Fibroblast of lung (primary cell): Measurements from ENCODE around the gene MAN2C1.

Experiments used
- EZH2 ChIP-seq: IDR thresholded peaks from 2 replicates; pipeline ENCODE4 v1.5.1; 2012; ENCODE audit warnings: low read length, control low read depth, mild to moderate bottlenecking; ENCODE audit errors: missing control alignments
- TF ChIP-seq, protein P1 (sequence below), 2 donors: IDR thresholded peaks in 1 of 2; conservative IDR thresholded peaks in 1 of 2; 1 replicate in 1 of 2; 2 replicates in 1 of 2; pipeline ENCODE4 v1.5.1; 2011 to 2012; ENCODE audit warnings: low read length in 2 of 2, control low read depth in 1 of 2, inconsistent platforms in 1 of 2, low read depth in 1 of 2, mild to moderate bottlenecking in 1 of 2

DNA sequence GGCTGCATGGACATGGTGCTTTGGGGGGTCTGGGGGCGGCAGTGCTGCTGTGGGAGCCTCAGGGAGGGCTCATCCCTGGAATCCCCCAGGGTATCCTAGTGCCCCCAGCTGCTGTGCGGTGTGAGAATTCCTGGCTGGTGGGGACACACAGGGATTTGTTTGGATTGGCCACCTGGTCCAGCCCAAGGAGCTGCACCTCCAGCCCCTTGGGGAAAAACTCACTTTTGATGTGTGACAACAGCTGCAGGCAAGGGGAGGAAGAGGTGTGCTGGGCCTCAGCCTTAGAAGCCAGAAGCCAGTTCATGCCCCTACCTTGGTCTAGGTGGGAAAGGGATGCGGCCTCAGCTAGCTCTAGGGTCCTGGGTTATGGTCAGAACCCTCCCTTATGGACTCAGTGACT, 40.9 kb downstream of the MAN2C1 start:
- TF ChIP-seq, protein P1, sequence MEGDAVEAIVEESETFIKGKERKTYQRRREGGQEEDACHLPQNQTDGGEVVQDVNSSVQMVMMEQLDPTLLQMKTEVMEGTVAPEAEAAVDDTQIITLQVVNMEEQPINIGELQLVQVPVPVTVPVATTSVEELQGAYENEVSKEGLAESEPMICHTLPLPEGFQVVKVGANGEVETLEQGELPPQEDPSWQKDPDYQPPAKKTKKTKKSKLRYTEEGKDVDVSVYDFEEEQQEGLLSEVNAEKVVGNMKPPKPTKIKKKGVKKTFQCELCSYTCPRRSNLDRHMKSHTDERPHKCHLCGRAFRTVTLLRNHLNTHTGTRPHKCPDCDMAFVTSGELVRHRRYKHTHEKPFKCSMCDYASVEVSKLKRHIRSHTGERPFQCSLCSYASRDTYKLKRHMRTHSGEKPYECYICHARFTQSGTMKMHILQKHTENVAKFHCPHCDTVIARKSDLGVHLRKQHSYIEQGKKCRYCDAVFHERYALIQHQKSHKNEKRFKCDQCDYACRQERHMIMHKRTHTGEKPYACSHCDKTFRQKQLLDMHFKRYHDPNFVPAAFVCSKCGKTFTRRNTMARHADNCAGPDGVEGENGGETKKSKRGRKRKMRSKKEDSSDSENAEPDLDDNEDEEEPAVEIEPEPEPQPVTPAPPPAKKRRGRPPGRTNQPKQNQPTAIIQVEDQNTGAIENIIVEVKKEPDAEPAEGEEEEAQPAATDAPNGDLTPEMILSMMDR (conservative IDR thresholded peaks at IDR 0.05 in 1 of 2, IDR thresholded peaks at IDR 0.05 in 1 of 2; ENCODE audit: low read depth in 1 of 2, low read length in 2 of 2), result no peak
- TF ChIP-seq EZH2, result no peak
